ENCODE data around the gene KLRC3.
"Not testable (repeated sequence)": the region's sequence is repeated elsewhere in the genome, so short reads cannot be mapped to it uniquely, and the experiment has no call there.

The KLRC3 gene

DNA sequence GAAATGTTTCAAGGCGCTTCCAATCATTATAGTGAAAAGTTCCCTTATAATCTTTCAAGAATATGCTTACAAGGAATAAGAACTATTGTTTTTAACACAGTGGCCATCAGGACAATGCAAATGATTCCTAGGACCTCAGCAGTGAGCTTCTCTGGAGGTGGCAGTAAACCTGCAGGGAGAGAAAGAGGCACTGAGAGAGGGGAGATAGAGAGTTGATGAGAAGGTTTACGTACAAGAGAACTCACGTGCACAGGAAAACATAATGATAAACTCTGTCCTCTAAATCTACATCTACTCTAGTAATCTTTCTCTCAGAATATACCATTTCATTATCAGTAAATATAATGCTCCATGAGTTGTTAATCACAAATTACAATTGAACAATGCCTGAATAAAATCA, 11.6 kb downstream of the KLRC3 start:
- H3K4me3 ChIP-seq (ENCODE audit: low read depth, low read length), result no peak overlapping the region
- TF ChIP-seq, protein P1, sequence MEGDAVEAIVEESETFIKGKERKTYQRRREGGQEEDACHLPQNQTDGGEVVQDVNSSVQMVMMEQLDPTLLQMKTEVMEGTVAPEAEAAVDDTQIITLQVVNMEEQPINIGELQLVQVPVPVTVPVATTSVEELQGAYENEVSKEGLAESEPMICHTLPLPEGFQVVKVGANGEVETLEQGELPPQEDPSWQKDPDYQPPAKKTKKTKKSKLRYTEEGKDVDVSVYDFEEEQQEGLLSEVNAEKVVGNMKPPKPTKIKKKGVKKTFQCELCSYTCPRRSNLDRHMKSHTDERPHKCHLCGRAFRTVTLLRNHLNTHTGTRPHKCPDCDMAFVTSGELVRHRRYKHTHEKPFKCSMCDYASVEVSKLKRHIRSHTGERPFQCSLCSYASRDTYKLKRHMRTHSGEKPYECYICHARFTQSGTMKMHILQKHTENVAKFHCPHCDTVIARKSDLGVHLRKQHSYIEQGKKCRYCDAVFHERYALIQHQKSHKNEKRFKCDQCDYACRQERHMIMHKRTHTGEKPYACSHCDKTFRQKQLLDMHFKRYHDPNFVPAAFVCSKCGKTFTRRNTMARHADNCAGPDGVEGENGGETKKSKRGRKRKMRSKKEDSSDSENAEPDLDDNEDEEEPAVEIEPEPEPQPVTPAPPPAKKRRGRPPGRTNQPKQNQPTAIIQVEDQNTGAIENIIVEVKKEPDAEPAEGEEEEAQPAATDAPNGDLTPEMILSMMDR (IDR thresholded peaks at IDR 0.05; ENCODE audit: control insufficient read depth, extremely low read depth, insufficient read depth), result no peak
- DNase-seq (ENCODE audit: low read depth), result no peak

DNA sequence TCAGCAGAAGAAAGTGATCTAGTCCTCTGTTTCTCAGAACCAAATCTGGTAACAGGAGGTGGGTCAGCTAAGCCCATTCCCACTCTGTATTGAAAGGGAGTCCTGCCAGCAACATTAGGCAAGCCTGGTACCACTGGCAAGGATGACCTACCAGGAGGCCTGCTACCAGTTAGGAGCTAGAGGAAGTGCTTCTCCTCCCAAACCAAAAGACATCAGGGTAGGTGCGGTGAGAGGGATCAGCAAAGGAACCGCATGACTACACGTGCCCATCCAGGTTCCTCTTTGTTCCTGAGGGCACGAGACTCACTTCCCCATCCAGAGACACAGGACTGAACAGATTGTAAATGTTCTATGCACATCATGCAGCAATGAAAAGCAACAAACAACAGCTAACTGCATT, 13.7 kb downstream of the KLRC3 start:
- TF ChIP-seq, protein P1 (IDR thresholded peaks at IDR 0.05; ENCODE audit: control insufficient read depth, extremely low read depth, insufficient read depth), result no peak
- no peak overlapping the region for H3K4me3 ChIP-seq (ENCODE audit: low read depth, low read length)
- no peak for DNase-seq (ENCODE audit: low read depth)

DNA sequence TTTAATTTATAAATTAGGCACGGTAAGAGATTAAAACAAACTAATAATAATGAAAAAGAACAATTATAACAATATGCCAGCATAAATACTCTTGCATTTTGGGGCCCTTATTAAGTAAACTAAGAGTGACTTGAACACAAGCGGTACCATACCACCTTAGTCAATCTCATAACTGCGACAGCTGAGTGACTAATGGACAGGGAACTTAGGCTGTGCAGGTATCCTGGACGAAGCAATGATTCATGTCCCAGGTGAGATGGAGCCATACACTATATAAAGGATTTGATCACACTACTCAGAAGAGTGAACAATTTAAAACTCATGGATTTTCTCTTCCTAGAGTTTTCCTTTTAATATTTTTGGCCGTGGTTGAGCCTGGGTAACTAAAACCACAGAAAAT, 15.1 kb downstream of the KLRC3 start:
- no peak for DNase-seq (ENCODE audit: low read depth)
- H3K4me3 ChIP-seq (ENCODE audit: low read depth, low read length), result no peak overlapping the region
- TF ChIP-seq, protein P1 (IDR thresholded peaks at IDR 0.05; ENCODE audit: control insufficient read depth, extremely low read depth, insufficient read depth), result no peak

DNA sequence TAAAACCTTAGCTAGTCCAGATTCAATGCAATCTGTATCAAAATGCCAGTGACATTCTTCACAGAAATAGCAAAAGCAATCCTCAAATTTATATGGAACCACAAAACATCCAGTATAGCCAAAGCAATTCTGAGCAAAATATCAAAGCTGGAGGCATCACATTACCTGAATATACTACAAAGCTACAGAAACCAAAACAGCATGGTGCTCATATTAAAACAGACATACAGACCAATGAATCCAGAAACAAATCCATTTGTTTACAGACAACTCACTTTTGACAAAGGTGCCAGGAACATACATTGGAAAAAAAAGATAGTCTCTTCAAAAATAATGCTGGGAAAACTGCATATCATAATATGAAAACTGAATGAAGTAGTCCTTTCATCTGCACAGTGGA, 15.6 kb downstream of the KLRC3 start:
- H3K4me3 ChIP-seq (ENCODE audit: low read depth, low read length), result no peak overlapping the region
- TF ChIP-seq, protein P1 (IDR thresholded peaks at IDR 0.05; ENCODE audit: control insufficient read depth, extremely low read depth, insufficient read depth), result no peak
- no peak for DNase-seq (ENCODE audit: low read depth)

DNA sequence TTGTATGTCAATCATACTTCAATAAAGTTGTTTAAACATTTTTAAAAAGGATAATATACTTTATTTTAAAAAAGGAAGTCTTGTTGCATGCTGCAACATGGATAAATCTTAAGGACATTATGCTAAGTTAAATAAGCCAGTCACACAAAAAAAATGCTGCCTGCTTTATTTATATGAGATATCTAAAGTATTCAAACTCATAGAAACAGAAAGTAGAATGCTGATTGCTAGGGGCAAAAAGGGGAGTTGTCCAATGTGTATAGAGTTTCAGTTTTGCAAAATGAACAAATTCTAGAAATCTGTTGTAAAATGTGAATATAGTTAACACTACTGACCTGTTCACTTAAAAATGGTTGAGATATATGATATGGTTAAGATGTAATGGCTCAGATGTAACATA, 19.6 kb downstream of the KLRC3 start:
- TF ChIP-seq, protein P1 (IDR thresholded peaks at IDR 0.05; ENCODE audit: control insufficient read depth, extremely low read depth, insufficient read depth), result no peak
- H3K4me3 ChIP-seq (ENCODE audit: low read depth, low read length), result no peak overlapping the region
- no peak for DNase-seq (ENCODE audit: low read depth)

DNA sequence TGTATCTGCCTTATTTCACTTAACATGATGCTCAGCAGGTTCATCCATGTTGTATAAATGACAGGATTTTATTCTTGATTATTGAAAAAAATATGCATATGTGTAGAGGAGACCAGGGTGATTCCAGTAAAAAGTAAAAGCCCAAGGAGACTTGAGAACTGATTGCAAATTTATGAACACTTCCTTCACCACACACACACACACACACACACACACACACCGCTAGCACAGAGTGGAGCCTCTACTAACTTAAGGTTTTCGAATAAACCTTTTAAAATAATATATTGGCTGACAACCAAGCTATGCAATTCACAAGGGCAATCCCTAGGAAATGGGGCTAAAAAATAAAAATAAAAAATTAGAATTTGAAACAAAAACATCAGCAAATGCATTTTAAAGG, 22.2 kb downstream of the KLRC3 start:
- H3K4me3 ChIP-seq (ENCODE audit: low read depth, low read length), result no peak overlapping the region
- DNase-seq (ENCODE audit: low read depth), result no peak
- TF ChIP-seq, protein P1 (IDR thresholded peaks at IDR 0.05; ENCODE audit: control insufficient read depth, extremely low read depth, insufficient read depth), result no peak

DNA sequence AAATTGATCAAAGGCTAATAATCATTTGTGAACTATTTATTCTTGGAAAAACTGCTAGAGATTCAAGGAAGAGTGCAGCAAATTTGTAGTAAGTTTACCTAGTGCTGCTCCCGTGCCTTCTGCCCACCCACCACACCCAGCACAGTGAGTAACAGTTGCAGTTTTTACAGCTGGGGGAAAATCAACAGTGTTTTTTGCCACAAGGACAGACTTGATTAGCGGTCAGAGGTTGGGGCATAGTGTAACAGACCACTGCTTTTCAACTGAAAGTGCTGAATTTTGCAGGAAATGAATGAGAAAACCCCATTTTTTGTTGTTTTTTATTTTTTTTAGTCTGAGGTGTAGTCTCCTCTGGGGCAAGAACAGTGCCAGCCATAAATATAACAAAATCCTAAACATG, 23.1 kb downstream of the KLRC3 start:
- no peak for DNase-seq (ENCODE audit: low read depth)
- TF ChIP-seq, protein P1 (IDR thresholded peaks at IDR 0.05; ENCODE audit: control insufficient read depth, extremely low read depth, insufficient read depth), result no peak
- no peak overlapping the region for H3K4me3 ChIP-seq (ENCODE audit: low read depth, low read length)

DNA sequence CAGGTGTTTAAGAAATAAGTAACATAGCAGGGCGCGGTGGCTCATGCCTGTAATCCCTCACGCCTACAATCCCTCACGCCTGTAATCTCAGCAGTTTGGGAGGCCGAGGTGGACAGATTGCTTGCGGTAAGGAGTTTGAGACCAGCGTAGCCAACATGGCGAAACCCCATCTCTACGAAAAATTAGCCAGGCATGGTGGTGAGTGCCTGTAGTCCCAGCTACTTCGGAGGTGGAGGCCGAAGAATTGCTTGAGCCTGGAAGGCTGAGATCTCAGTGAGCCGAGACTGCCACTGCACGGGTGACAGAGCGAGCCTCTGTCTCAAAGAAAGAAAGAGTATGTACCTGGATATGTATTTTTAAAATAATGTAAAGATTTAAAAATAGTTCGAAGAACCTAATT, 24.2 kb downstream of the KLRC3 start:
- H3K4me3 ChIP-seq (ENCODE audit: low read depth, low read length); DNase-seq (ENCODE audit: low read depth): not testable (repeated sequence)

Measured in LNCaP clone FGC (cell line).